GM18505 (cell line): ENCODE measurements around the gene ORC1.
A peak's percentile ranks its signal among the peaks of the same experiment; 100 is the strongest.
"Not testable (repeated sequence)": the region's sequence is repeated elsewhere in the genome, so short reads cannot be mapped to it uniquely, and the experiment has no call there.

Experiments used
- ATAC-seq: cut with Tn5 transposase; IDR thresholded peaks from one replicate; pipeline ENCODE4 v1.9.1; 2021; ENCODE audit not compliant: unreplicated experiment
- POLR2A ChIP-seq: IDR thresholded peaks from 4 replicates; pipeline ENCODE4 v1.6.1; 2011; ENCODE audit warnings: borderline replicate concordance; ENCODE audit not compliant: insufficient read depth, insufficient read length; ENCODE audit errors: extremely low read depth

The ORC1 gene

GRCh38 chr1:52416811-52417210, 12.6 kb upstream of the ORC1 start:
- ATAC-seq, result no peak

GRCh38 chr1:52414942-52415341, 10.7 kb upstream of the ORC1 start:
- no peak for TF ChIP-seq POLR2A
- ATAC-seq, result no peak

More at GRCh38 chr1:52416811-52417210, 12.6 kb upstream of the ORC1 start:
- TF ChIP-seq POLR2A, result no peak

- ATAC-seq, result no peak
- no peak for TF ChIP-seq POLR2A
Measured at GRCh38 chr1:52413410-52413989, 9.3 kb upstream of the ORC1 start.

- ATAC-seq, result no peak
- TF ChIP-seq POLR2A, result no peak
Measured at GRCh38 chr1:52404975-52405338, 734 bp upstream of the ORC1 start.

- peak; percentile 28 for ATAC-seq
- peak; percentile 24 for TF ChIP-seq POLR2A
Measured at GRCh38 chr1:52403566-52404115, 582 bp downstream of the ORC1 start.

GRCh38 chr1:52402860-52403240, 1.4 kb downstream of the ORC1 start:
- ATAC-seq, result no peak
- TF ChIP-seq POLR2A, result no peak

- ATAC-seq, result no peak
- TF ChIP-seq POLR2A, result no peak
Measured at GRCh38 chr1:52400131-52400530, 4.1 kb downstream of the ORC1 start.

- no peak for ATAC-seq
- no peak for TF ChIP-seq POLR2A
Measured at GRCh38 chr1:52399629-52400028, 4.6 kb downstream of the ORC1 start.

- no peak for TF ChIP-seq POLR2A
- no peak for ATAC-seq
Measured at GRCh38 chr1:52393174-52393573, 11.0 kb downstream of the ORC1 start.

- TF ChIP-seq POLR2A, result no peak
- ATAC-seq, result no peak
Measured at GRCh38 chr1:52386458-52386857, 17.8 kb downstream of the ORC1 start.

- ATAC-seq, result no peak
- no peak for TF ChIP-seq POLR2A
Measured at GRCh38 chr1:52385376-52385775, 18.8 kb downstream of the ORC1 start.

- ATAC-seq, result not testable (repeated sequence)
Measured at GRCh38 chr1:52369851-52370250, 34.4 kb downstream of the ORC1 start.

- TF ChIP-seq POLR2A, result no peak
- ATAC-seq, result no peak
Measured at GRCh38 chr1:52368383-52369172, 35.6 kb downstream of the ORC1 start.

- no peak for TF ChIP-seq POLR2A
- ATAC-seq, result no peak
Measured at GRCh38 chr1:52367272-52367671, 37.0 kb downstream of the ORC1 start.
